Measurements from ENCODE around the gene DHRS2. TPM values are rescaled to one million over a fixed set of nuclear protein-coding genes. Genes with fewer than 3 reads are reported as not detected.

The DHRS2 gene
- polyA plus RNA-seq, 1 donor from 2014 or later = 1.3 TPM

DNA sequence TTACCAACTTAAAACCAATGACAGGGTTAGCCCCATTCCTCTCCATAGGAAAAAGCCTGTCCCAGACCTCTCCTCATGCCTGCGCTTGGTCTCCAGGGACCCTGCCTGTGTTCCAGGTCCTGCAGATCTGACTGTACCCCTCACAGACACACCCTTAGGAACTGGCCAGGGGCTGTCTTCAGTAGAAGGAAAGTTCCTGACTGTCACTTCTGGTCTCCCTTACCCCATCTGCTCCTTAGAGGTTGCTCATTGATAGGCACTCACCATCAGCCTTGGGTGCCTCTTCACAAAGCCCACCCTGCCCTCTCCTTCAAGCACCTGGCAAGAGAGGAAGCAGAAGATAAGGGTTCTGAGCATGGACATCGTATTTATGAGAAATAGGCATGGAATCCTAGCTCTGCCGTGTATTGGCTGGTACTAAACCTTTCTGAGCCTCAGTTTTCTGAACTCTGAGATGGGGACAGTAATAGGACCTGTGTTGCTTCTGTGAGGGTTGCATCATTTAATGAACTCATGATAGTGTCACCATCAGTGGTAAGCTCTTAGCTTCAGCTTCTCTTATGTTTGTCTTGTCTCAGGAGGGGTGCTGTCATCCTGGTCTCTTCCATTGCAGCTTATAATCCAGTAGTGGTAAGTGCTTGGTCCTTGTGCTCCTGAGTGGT, 7.5 kb downstream of the DHRS2 start:
- Histone ChIP-seq H3K27me3 (ENCODE audit: insufficient read depth, low read depth, low read length) (no peaks in the 10 kb centered on the region), H3K9ac (ENCODE audit: low read length) (no peak overlapping the region), H2AFZ (ENCODE audit: low read depth, low read length) (no peak overlapping the region), H3K4me2 (ENCODE audit: low read length) (no peak overlapping the region), H4K20me1 (ENCODE audit: insufficient read depth) (no peaks in the 10 kb centered on the region), H3K36me3 (ENCODE audit: insufficient read depth, low read length) (no peaks in the 10 kb centered on the region), H3K4me3 (ENCODE audit: low read length) (no peak overlapping the region), H3K79me2 (replicated peaks; ENCODE audit: insufficient read depth, low read length) (no peaks in the 10 kb centered on the region), H3F3A (ENCODE audit: insufficient read depth, low read length, poor library complexity, severe bottlenecking) (no peaks in the 10 kb centered on the region), H3K27ac (ENCODE audit: low read length) (no peak overlapping the region), H3K9me3 (ENCODE audit: low read length) (no peaks in the 10 kb centered on the region), H3K9me2 (ENCODE audit: insufficient read depth, low read length) (no peaks in the 10 kb centered on the region)
- TF ChIP-seq POLR2AphosphoS5 (IDR thresholded peaks at IDR 0.05) = no peak
- TF ChIP-seq EP300 (conservative IDR thresholded peaks at IDR 0.05; ENCODE audit: poor library complexity, severe bottlenecking) = no peak
- TF ChIP-seq CTCF (IDR thresholded peaks at IDR 0.05; ENCODE audit: poor library complexity, severe bottlenecking) = no peak
- TF ChIP-seq SMC3 (conservative IDR thresholded peaks at IDR 0.05; ENCODE audit: poor library complexity) = no peak
- no peak for TF ChIP-seq EZH2 (IDR thresholded peaks at IDR 0.05; ENCODE audit: borderline replicate concordance, insufficient read depth, low read length, poor library complexity, severe bottlenecking)
- TF ChIP-seq RAD21 (conservative IDR thresholded peaks at IDR 0.05) = no peak
- no peak for TF ChIP-seq TAF1 (IDR thresholded peaks at IDR 0.05; ENCODE audit: low read depth)
- TF ChIP-seq REST (IDR thresholded peaks at IDR 0.05; ENCODE audit: borderline replicate concordance) = no peak
- no peak for TF ChIP-seq MXI1 (conservative IDR thresholded peaks at IDR 0.05; ENCODE audit: poor library complexity, severe bottlenecking)

GRCh38 chr14:23644195-23644918, 8.2 kb downstream of the DHRS2 start:
- no peaks in the 10 kb centered on the region for H3K9me2 ChIP-seq (ENCODE audit: insufficient read depth, low read length)
- H3K79me2 ChIP-seq (replicated peaks; ENCODE audit: insufficient read depth, low read length) = no peaks in the 10 kb centered on the region
- no peak for TF ChIP-seq TAF1 (IDR thresholded peaks at IDR 0.05; ENCODE audit: low read depth)
- H3K9me3 ChIP-seq (ENCODE audit: low read length) = no peaks in the 10 kb centered on the region
- no peaks in the 10 kb centered on the region for H4K20me1 ChIP-seq (ENCODE audit: insufficient read depth)
- no peak overlapping the region for H2AFZ ChIP-seq (ENCODE audit: low read depth, low read length)
- no peaks in the 10 kb centered on the region for H3F3A ChIP-seq (ENCODE audit: insufficient read depth, low read length, poor library complexity, severe bottlenecking)
- no peaks in the 10 kb centered on the region for H3K27me3 ChIP-seq (ENCODE audit: insufficient read depth, low read depth, low read length)
- H3K4me3 ChIP-seq (ENCODE audit: low read length) = no peak overlapping the region
- no peak overlapping the region for H3K27ac ChIP-seq (ENCODE audit: low read length)
- H3K4me2 ChIP-seq (ENCODE audit: low read length) = no peak overlapping the region
- H3K9ac ChIP-seq (ENCODE audit: low read length) = no peak overlapping the region
- H3K36me3 ChIP-seq (ENCODE audit: insufficient read depth, low read length) = no peaks in the 10 kb centered on the region
